GM19395 (cell line): ENCODE data around the gene FNDC10.
"Not testable (repeated sequence)": the region's sequence is repeated elsewhere in the genome, so short reads cannot be mapped to it uniquely, and the experiment has no call there.

Experiments
- ATAC-seq: cut with Tn5 transposase; IDR thresholded peaks from one replicate; pipeline ENCODE4 v1.9.1; 2021; ENCODE audit warnings: mild to moderate bottlenecking, moderate library complexity; ENCODE audit not compliant: unreplicated experiment

FNDC10 gene

DNA sequence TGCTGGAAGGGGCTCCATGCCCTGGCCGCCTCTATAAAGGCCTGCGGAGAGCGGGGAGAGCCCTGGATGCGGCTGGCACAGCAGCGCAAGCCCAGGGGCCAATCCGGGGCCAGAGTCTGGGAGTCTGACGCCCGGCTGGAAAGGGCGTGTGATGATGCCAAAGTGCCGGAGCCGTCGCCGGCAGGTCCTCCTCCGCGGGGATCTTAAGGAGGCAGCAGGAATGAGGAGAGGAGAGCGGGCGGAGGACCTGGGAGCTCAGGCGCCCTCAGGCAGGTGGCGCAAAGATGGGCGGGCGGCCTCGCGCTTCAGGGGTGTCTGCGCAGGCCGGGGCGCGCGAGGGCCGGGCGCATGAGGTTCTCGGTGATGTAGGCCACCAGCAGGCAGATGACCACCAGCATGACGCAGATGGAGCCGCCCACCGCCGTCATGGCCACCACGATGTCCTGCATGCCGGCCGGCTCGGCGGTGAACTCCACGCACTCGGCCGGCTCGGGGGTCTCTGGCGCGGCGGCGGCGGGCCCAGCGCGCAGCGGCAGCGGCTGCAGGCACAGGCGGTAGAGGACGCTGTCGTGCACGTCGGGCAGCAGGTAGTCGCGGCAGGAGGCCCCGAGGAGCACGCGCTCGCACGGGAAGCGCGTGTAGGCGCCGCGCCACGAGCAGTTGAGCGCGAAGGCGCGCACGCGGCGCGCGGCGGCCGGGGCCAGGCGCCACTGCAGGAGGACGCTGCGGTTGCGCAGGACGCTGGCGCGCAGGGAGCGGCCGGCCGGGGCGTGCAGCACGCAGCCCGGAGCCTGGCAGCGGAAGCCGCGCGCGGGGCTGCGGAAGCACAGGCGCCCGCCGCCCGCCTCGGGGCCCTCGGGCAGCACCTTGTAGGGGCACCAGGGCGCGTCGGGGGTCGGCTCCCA lies 653 bp downstream of the FNDC10 start:
- no peak for ATAC-seq

DNA sequence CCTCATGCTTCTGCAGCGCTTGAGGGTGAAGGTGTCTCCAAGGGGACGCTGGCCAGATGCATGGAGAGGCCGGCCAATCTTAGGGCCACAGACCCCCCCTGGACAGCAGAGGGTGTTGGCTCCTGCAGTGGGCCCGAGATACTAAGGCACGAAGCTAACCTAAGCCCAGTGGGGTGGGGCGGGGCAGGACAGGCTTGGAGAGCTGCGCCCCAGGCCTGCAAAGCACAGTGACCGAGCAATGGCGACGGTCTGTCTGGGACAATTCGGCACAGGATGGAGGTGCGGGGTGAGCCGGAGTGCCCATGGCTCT lies 1.3 kb downstream of the FNDC10 start:
- no peak for ATAC-seq

DNA sequence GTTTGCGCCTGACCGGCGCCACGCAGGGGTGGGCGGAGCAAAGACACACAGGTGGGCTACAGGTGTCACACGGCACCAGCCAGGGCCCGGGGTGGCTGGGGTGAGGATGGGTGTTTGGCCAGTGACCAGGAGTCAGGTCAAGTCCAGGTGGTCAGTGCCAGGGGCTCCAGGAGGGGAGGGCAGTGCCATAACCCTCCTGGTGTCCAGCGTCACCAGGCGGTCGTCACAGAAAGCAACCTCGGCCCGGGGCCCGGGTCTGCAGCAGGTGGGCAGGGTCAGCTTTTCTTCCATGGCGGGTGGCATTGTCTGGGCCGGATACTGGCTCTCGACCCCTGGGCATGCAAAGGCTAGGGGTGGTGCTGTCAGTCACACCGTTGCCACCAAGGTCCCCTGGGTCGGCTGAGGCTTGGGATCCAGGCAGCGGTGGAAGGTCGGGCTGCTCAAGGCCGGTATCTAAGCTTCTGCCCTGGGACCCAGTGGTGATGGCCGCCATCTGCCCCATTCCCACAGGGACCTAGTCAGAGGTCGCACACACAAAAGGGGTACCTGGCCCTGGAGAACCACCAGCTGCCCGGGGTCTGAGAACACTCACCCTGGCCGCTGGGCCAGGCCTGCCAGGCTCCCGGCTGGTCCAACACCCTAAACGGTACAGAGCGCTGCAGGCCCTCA lies 1.8 kb downstream of the FNDC10 start:
- ATAC-seq = no peak

DNA sequence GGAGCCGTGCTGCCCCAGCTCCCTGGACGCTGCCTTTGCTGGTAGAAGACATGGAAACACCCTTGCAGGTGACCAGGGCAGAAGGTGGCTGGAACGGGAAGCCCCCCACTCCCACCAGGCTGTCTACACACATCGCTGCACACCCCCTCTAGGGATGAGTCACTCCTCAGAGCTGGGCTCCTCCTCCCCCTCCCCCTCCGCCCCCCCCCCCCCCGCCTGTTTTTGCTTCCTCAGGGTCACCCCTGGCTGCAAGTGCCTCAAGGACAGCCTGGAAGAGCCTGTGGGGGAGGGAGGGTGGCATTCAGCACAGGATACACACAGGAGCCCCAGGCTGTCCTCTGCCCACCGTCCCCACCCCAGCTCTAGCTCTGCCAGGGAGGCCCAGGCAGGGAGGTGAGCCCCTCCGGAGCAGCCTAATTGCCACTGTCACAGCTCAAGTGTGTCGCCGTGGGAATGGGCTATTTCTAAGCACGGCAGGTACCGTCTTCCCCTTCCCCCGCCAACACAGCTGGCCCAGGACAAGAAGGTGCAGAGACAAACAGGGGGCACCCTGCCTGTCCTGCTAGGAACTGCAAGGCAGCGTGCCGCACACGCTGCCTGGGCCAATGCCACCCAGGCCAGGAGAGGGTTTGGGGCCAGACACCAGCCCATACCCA lies 2.5 kb downstream of the FNDC10 start:
- ATAC-seq = no peak

DNA sequence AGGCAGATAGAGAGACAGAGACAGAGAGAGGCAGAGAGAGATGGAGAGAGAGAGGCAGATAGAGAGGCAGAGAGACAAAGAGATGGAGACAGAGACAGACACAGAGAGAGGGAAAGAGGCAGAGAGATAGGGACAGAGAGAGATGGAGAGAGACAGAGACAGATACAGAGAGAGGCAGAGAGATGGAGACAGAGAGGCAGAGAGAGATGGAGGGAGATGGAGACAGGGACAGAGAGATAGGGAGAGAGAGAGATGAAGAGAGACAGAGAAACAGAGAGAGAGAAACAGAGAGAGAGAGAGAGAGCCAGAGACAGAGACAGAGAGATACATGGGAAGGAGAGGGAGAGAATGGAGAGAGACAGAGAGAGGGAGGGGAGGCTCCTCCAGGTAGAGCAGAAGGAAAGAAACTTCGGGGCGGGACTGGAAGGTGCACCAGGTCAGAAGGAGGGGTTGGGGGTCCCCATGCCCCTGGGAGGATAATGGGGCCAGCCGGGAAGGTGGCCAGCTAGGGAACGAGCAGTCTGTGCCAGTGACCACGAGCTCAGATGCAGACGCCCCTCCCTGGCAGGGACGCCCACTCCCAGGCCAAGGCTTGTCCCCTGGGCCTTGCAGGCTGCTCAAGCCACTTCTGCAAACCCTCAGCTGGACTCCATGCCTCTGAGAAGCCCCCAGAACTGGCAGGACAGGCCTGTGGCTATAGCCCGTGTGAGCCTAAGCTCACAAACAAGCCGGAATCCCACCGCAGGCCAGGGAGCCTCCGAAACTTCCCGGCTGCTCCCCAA lies 3.3 kb downstream of the FNDC10 start:
- ATAC-seq = no peak

DNA sequence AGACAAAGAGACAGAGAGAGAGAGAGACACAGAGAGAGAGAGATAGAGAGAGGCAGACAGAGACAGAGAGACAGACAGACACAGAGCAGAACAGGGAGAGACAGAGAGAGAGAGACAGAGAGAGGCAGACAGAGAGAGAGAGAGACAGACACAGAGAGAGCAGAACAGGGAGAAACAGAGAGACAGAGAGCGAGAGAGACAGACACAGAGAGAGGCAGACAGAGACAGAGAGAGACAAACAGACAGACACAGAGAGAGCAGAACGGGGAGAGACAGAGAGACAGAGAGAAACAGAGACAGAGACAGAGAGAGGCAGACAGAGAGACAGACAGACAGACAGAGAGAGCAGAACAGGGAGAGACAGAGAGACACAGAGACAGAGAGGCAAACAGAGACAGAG lies 4.6 kb downstream of the FNDC10 start:
- not testable (repeated sequence) for ATAC-seq

DNA sequence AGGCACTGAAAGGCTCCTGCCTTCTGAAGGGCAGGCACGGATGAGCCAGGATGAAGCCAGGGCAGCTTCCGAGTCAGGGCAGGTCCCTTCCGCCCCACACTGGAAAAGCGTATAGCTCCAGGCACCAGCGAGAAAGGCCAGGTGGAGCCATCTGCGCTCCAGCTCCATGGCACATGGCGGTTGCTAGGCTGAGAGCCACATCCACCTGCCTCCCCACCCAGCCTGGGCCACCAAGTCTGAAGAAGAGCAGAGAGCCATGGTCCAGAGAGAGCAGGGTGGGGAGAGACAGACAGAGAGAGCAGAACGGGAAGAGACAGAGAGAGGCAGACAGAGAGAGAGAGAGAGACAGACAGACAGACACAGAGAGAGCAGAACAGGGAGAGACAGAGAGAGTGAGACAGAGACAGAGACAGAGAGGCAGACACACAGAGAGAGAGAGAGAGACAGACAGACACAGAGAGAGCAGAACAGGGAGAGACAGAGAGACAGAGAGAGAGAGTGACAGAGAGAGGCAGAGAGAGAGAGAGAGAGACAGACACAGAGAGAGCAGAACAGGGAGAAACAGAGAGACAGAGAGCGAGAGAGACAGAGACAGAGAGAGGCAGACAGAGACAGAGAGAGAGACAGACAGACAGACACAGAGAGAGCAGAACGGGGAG lies 5.2 kb downstream of the FNDC10 start:
- ATAC-seq = no peak

DNA sequence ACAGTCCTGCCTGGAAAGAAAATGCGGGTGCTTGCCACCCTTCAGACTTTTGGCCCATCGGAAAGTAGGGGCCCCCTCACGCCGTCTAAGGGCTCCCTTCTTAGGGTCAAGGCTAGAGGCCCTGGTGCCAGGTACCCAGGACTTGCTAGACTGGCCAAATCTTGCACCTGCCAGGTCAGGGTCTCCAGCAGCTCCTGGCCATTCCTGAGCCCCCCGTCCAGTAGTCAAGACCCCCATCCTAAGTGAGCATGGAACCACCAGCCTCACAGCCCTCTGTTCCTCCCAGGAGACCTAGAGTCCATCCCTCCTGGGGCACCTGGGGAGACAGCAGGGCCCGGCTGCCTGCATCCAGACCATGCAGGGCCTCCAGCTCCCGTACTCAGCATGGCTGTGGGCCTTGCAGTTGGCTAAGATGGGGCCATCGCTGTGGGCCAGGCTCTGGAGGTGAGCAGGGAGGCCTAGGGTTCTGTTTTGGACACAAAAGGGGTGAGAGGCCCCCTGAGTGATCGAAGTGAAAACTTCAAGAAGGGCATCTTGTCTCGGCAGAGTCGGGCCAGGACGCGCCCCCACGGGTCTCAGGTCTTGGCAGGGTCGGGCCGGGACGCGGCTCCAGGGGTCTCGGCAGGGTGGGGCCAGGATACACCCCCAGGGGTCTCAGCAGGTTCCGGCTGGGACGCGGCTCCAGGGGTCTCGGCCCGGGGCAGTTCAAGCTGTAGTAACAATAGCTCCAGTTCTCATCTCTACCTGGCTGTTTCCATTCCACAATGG lies 5.9 kb downstream of the FNDC10 start:
- ATAC-seq = no peak

DNA sequence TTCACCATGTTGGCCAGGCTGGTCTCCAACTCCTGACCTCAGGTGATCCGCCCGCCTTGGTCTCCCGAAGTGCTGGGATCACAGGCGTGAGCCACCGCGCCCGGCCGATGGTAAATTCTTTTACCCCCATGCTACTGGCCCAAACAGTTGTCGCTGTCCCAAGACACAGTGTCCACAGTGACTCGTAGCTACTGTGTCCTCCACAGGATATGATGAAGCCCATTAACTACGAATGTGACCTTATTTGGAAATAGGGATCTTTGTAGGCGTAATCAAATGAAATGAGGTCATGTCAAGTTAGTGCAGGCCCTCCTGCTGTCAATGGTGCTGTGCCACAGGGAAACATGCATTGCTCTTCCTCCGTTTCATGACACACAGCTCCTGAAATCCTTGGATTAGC lies 8.5 kb downstream of the FNDC10 start:
- ATAC-seq = no peak

DNA sequence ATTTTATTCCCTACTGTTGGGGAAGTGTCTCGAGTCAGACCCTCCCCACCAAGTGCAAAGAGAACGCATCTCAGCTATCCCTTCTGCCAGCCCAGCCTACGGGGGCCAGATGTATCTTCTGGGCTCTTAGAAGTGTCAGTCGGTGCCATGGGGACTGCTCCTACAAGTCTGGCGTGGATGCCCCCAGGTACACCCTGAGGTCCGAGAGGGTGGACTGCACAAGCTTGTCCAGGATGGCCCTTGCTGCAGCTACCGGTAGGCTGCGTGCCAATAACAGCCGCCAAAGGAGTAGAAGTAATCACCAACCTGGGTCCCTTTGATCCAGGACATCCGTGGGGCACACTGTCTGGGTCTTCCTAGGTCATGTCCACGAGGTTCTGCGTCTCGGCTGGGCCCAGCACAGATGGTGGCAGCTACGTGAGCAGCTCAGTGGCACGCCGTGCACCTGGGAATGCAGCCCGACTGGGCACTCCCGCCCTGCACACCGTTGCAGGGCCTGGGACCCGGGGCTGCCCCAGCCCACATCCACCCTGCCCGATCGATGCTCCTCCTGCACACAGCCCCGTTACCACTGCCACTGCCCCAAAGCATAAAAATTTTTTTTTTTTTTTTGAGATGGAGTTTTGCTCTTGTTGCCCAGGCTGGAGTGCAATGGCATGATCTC lies 16.5 kb downstream of the FNDC10 start:
- no peak for ATAC-seq

DNA sequence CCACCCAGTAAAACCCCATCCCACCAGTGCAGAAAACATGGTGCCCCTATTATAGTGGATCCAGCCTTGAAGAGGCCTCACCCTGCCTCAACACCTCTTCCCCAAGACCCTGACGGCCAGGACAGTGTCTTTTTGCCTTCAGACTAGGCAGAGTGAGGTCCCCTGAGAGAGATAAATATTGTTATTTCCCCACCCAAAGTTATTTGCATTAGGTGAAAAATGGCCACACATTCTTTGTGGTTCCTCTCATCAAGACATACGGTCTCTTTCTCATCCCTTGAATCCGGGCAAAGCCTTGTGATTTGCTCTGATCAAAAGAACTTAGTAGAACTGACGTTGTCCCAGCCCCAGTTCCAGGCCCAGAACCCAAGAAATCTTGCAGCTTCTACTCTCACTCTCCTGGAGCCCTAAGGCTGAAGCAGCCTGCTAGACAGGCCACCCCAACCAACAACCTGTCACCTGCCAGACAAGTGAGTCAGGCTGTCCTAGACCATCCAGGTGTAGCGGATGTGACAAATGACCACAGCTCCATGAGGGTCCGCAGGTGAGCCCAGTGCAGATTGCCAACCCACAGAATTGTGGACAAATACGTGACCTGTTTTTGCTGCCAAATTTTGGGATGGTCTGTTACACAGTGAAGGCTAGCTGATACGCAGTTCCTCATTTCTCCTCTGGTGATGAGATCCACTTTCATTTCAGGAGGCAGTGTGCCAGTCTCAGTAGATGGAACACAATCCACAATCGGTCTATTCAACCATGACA lies 17.2 kb downstream of the FNDC10 start:
- ATAC-seq = no peak

DNA sequence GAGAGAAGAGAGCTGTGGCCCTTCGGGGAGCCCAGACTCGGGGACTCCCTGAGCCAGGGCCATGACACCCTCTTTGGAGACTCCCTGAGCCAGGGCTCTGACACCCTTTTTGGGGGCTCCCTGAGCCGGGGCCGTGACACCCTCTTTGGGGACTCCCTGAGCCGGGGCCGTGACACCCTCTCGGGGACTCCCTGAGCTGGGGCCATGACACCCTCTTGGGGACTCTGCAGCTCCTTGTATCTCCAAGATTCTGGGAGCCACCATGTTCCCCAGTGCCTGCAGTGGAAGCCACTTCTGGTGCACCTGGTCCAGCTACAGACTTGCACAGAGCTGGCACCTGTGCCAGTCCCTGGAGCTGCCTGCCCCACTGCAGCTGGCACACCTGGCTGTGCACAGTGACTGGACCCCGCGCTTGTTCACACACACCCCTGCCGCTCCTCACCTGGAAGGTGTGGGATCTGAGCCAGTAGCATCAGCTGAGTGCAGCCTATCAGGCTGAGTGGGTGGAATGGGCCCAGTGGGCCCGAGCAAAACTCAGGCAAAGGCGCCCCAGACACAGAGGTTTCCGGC lies 21.5 kb downstream of the FNDC10 start:
- no peak for ATAC-seq

DNA sequence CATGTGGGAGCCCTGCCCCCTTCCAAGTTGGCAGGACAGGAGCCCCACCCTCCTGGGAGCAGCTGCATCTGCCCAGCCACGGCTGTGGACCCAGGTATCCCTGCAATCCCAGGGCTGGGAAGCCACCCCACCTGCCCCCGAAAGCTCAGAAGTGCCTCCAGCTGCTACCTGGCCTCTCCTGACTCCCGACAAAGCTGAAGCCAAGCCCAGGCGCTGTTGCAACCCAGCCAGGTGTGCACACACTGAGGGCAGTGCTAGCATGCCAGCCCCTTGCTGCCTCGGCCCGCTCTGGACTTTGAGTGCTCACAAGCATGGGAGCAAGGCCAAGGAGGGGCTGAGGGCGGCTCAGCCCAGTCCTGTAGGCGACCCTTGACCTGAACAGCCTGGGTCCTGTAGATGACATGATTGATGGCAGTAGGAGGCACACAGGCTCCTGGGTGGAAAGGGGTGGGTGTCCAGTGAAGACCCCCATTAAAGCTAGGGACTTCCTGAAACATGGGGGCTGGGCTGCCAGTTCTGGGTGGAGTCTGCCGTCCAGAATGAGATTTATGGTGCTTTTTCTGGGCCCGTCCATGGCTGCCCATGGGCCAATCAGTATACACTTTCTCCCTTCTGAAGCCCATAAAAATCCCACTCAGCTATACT lies 22.4 kb downstream of the FNDC10 start:
- ATAC-seq = no peak

DNA sequence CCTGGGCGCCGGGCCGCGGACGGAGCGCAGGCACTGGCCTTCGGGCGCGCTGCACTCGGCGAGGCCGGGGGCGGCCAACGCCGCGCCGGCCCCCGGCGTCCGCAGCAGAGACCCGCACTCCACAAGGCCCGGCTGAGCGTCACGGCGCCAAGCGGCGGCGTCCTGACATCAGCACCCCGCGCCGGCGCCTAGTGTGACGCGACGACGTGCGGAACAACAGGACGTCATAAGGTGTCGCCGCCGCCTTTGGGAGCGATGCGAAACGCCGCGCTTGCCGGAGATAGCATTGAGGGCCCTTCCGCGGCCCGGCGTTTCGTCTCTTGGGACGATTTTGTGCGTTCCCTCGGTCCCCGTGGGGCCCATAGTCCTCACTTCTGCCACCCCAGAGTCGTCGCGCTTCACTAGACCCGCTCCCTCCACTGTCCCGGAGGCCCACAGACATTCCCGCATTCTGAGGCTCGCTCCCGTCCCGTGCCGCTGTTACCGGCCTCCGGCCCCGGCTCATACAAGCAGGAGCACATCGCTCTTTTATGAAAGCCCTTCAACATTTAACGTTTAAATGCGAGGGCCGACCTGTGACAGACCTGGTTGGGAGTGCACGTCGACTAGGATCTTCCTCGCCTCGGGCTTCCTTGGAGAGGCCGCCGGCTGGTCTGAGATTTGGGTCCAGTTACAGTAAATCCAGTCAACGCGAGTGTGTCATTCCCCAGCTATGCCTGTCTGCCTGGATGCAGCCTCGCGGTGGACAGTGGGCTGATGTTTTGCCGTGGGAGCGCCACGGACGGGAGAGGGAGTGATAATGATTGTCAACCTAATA lies 25.0 kb downstream of the FNDC10 start, which contains the start of gene SSU72:
TSS of gene SSU72 (minus strand) at position 143 of the 817 bp plus-strand sequence. CDS start 306 bp downstream, outside the sequence.
- ATAC-seq = peak; percentile 77

DNA sequence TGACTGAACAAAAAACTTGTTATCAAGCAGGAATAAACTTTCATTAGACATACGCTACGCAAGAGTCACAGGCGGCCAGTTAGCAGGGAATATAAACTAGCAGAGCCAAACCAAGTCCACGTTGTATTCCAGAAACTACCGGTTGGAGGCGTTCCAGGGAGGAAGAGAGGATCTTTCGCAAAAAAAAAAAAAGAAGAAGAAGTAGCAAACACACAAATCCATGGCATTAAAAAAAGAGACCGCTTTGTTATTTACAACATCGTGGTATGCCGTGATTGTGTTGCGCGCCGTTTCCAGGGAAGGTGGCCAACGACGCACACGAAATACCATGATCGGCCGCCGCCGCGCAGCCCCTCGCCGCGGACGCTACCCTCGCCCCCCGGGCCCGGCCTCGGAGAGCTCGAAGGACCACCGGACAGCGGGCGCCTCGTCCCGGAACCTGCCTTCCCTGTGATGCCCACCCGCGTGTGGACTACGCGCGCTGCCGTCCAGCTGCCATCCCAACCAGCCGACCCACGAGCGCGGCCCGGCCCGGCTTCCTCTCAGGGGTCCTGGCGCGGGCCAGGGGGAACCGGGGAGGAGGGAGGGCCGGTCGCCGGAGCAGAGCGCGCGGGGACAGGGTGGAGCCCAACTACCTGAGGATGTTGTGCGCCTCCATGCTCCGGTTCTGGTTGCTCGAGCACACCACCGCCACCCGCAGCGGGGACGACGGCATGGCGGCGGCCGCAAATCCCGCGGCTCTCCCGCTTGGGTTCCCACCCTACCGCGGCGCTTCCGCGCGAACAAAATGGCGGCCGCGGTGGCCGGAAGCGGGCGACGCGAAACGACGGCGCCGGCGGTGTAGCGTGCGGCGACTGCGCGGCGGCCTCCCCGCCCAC lies 25.9 kb downstream of the FNDC10 start:
- ATAC-seq = peak; percentile 58

DNA sequence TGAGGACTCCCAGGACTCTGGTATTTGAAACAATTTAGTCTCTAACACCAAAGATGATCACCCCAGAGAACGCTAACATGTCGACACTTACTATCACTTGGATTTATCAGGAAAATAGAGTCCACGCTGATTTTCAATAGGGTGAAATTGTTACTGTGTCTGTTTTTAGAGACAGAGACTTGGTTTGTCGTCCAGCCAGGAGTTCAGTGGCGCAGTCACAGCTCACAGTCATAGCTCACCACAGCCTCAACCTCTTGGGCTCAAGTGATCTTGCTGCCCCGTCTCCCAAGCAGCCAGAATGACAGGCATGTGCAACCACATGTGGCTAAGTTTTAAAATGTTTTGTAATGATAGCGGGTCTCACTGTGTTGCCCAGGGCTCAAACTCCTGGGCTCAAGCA lies 30.6 kb downstream of the FNDC10 start:
- no peak for ATAC-seq
